GM19099 (cell line): ENCODE measurements around the gene PKP2.

Experiments
- POLR2A ChIP-seq: IDR thresholded peaks from 3 replicates; pipeline ENCODE4 v1.6.1; 2011; ENCODE audit warnings: low read depth; ENCODE audit not compliant: insufficient read length; ENCODE audit errors: extremely low read depth

The PKP2 gene

DNA sequence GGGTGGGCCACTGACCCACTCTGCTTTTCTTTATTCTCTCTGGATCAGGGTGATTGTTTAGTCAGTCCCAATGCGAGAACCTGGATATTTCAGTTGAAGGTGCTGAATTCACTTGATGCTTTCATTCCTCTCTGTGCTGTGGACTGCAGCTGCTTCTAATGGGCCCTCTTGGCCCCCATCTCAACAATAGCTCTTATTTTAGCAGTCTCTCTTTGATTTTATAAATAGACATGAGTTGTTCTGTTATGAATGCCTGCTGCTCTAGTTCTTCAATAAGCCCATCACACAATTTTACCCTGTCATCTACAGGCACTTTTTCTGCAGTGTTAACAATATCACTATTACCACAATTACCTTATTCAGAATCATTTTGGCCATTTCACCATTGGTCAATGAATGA, 86.7 kb downstream of the PKP2 start:
- no peak for TF ChIP-seq POLR2A

DNA sequence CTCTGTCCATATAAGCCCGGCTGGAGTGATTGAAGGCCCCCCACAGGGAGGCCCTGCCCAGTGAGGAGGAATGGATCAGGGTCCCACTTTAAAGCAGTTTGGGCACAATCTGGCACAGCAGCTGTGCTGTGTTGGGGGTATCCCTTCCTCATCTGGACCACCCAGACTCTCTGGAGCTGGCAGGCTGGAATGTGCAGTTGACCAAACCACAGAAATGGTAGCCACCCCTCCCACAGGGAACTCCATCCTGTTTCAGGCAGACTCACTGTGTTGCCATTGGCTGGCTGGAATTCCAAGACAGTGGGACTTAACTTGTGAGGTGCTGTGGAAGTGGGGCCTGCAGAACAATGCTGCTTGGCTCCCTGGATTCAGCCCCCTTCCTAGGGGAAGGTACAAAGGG, 87.4 kb downstream of the PKP2 start:
- TF ChIP-seq POLR2A = no peak

DNA sequence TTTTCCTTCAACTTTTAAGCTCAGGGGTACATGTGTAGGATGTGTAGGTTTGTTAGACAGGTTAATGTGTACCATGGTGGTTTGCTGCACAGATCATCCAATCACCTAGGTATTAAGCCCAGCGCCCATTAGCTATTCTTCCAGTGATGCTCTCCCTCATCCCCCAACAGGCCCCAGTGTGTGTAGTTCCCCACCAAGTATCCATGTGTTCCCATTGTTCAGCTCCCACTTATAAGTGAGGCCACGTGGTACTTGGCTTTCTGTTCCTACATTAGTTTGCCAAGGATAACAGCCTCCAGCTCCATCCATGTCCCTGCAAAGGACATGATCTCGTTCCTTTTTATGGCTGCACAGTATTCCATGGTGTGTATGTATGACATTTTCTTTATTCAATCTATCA, 92.3 kb downstream of the PKP2 start:
- no peak for TF ChIP-seq POLR2A

GRCh38 chr12:32801269-32801980, 95.2 kb downstream of the PKP2 start:
- no peak for TF ChIP-seq POLR2A

DNA sequence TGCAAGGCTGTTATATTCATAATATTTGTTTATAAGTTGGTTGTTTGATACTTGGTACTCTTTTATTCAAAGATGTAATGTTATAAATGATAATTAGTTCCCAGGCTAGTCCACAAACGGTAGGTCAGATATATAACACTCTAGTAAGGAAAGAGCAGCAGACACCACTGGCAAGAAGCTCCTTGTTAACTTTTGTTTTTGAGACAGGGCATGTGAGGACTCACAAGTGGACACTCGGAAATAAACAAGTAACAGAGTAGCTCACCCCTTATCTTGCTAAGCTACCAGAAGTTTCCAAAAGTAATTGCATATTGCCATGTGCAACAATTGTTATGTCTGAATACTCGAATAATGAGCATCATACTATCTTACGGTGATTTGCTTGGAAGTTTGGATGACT, 102.3 kb downstream of the PKP2 start:
- no peak for TF ChIP-seq POLR2A

GRCh38 chr12:32789916-32790315, 106.7 kb downstream of the PKP2 start:
- no peak for TF ChIP-seq POLR2A

GRCh38 chr12:32789446-32789845, 107.1 kb downstream of the PKP2 start:
- no peak for TF ChIP-seq POLR2A

DNA sequence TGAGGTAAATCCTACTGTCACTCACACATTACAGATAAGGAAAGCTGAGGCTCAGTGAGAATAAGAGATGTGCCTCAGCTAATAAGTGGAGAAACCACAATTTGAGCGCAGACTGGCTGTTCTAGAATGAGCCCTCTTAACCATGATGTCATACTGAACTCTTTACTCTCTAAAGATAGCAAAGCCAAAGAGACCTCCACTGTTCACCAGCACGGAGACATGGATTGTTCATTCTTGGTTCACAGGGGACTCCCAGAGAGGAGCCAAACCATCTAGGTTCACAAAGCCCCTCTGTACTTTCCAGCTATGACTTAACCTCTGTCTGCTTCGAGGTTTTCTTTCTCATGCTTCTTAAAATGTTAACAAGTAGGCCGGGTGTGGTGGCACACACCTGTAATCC, 108.2 kb downstream of the PKP2 start:
- TF ChIP-seq POLR2A = no peak

- TF ChIP-seq POLR2A = no peak
These were observed 111.0 kb downstream of the PKP2 start for GRCh38 chr12:32785557-32785956.

DNA sequence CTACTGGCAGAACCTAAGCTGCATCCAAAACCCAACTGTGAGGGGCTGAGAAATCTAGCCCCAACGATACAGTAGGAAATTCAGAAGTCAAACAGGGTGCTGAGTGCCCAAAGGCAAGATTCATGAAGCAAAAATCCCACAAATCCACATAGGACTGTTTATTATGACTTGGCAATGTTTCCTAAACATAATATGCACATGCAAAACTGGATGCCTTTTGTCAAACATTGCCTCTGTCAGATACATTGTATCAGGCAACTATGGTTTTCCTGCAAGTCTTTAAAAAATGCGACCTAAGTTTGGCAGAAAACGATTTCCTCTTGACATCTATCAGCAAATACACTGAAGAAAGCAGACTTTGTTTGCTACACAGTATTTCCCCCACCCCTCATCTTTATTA, 113.5 kb downstream of the PKP2 start:
- TF ChIP-seq POLR2A = no peak

DNA sequence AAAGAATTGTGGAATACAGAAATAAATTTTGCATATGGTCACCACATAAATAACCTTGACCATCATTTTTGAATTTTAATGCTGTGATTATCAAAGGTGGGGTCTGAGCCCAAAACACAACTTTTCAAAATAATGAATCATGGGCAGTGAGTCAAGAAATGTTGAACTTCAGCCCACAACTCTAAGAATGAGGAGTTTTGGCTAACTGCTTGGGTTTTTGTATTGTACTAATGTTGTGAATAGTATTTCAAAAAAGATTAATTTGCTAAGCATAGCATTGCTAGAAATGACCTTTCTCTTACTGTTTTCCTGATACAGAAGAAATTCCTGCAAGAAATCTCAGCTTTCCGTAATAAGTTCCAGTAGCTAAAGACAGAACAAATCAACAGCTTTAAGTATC, 116.5 kb downstream of the PKP2 start:
- no peak for TF ChIP-seq POLR2A

DNA sequence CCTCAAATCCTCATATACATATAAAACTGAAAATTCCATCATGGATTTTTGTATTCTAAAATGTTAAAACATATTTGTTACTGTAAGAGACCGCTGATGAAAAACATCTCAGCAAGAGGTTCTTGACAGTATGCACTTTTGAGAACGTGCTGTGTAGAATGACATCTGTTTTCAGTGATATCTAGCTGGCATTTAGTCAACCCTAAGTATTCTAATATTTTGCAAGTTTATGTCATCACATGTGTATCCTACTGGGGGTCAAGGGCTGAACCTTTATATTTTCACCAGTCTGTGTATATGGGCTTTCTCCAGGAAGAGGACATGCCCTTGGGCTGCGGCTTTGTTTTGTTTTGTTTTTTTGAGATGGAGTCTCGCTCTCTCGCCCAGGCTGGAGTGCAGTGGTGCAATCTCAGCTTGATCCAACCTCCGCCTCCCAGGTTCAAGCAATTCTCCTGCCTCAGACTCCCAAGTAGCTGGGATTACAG, 118.8 kb downstream of the PKP2 start:
- no peak for TF ChIP-seq POLR2A

- no peak for TF ChIP-seq POLR2A
These were observed 119.4 kb downstream of the PKP2 start for GRCh38 chr12:32777159-32777558.

GRCh38 chr12:32776258-32776657, 120.3 kb downstream of the PKP2 start:
- no peak for TF ChIP-seq POLR2A

DNA sequence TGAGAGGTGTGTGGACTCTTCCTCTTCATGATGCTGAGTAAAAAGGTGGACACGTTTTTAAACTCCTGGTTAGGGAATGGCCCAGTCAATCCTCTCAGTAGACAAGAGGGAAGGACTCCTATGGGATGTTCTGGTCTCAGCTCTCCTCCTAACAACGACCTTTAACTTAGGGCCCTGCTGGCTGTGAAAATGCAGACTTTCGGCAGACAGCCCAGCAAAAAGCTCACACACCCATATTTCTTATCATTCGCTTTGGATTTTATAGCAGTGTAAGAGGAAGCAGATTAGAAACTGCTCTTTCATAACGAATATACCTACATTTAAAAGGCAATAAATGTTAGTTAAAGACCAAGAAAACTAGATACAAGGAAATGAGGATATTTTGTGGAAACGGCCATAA, 122.9 kb downstream of the PKP2 start:
- TF ChIP-seq POLR2A = no peak

DNA sequence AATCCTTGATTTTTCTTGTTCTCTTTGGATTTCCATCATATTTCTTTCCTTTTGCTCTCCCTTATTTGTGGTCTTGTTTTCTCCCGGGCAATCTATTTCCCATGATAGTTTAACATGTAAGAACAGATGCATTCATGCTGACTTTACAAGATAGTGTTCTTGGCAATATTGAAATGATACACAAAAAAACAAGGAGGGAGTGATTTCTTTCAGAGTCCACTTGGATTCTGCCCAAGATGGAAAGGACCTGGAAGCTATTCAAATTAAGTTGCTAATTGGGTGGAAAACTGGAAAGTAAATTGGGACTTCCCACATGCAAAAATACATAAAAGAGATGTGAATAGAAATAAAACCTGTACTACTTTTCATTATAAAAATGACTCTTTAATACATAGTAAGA, 126.4 kb downstream of the PKP2 start:
- TF ChIP-seq POLR2A = no peak

DNA sequence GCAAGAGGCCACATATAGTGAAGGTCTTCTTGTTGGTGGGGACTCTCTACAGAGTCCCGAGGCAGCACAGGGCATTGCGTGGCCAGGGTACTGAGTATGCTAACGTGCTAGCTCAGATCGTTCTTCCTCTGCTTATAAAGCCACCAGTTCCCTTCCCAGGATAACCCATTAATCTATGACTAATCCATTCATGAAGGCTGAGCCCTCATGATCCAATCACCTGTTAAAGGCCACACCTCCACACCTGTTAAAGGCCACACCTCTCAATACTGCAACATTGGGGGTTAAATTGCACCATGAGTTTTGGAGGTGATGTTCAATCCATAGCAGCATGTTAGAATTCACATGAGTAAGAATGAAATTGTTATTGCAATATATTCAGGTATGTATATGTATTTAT, 128.1 kb downstream of the PKP2 start:
- no peak for TF ChIP-seq POLR2A
